A673 (cell line): ENCODE data around the gene ORMDL2.
"Not testable (repeated sequence)": the region's sequence is repeated elsewhere in the genome, so short reads cannot be mapped to it uniquely, and the experiment has no call there.

Experiments
- EZH2 ChIP-seq: fragments of 200-600 bp; sonication (generic); IDR thresholded peaks from 2 replicates; pipeline ENCODE4 v1.6.1; 2017; ENCODE audit warnings: borderline replicate concordance, low read depth, mild to moderate bottlenecking, mixed read lengths, antibody characterized with exemption, low read length; ENCODE audit not compliant: poor library complexity, severe bottlenecking
- TF ChIP-seq, protein P1 (sequence below): fragments of 300-800, 200-600 bp; sonication (generic); conservative IDR thresholded peaks from 2 replicates; pipeline ENCODE4 v1.5.1; 2017; ENCODE audit warnings: low read depth, mild to moderate bottlenecking, antibody characterized with exemption, low read length, moderate library complexity, mixed read lengths

DNA sequence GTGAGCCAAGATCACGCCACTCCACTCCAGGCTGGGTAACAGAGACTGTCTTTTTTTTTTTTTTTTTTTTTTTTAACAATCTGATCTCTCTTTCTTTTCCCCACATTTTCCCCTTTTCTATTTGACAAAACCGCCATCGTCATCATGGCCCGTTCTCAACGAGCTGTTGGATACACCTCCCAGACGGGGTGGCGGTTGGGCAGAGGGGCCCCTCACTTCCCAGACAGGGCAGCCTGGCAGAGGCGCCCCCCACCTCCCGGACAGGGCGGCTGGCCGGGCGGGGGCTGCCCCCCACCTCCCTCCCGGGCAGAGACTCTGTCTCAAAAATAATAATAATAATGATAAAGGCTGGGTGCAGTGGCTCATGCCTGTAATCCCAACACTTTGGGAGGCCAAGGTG lies 45.1 kb downstream of the ORMDL2 start:
- TF ChIP-seq, protein P1, sequence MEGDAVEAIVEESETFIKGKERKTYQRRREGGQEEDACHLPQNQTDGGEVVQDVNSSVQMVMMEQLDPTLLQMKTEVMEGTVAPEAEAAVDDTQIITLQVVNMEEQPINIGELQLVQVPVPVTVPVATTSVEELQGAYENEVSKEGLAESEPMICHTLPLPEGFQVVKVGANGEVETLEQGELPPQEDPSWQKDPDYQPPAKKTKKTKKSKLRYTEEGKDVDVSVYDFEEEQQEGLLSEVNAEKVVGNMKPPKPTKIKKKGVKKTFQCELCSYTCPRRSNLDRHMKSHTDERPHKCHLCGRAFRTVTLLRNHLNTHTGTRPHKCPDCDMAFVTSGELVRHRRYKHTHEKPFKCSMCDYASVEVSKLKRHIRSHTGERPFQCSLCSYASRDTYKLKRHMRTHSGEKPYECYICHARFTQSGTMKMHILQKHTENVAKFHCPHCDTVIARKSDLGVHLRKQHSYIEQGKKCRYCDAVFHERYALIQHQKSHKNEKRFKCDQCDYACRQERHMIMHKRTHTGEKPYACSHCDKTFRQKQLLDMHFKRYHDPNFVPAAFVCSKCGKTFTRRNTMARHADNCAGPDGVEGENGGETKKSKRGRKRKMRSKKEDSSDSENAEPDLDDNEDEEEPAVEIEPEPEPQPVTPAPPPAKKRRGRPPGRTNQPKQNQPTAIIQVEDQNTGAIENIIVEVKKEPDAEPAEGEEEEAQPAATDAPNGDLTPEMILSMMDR = not testable (repeated sequence)
- TF ChIP-seq EZH2 = not testable (repeated sequence)
